Endothelial cell of umbilical vein (primary cell): ENCODE data around the gene FBXL14. TPM values are rescaled to one million over a fixed set of nuclear protein-coding genes. Genes with fewer than 3 reads are reported as not detected.
A peak's percentile ranks its signal among the peaks of the same experiment; 100 is the strongest.

Experiments used
- BruUV-seq: library from RNA; stranded (reverse); fragments of 400-500 nt; replicated peaks from 2 replicates; lab custom pipeline; 2021; lab: Mats Ljungman, UMichigan
- CTCF ChIA-PET: fragments of 300-600, 350-600 bp; sonication (Branson Sonifier 250); formaldehyde crosslinking; loops from one replicate; lab custom pipeline; 2021; ENCODE audit warnings: antibody characterized with exemption, inconsistent platforms; lab: Charles Lee
- POLR2A ChIA-PET: fragments of 300-600, 350-600 bp; sonication (Branson Sonifier 250); formaldehyde crosslinking; loops from one replicate; lab custom pipeline; 2021; ENCODE audit warnings: antibody characterized with exemption, inconsistent platforms; lab: Charles Lee
- DNase-seq: peaks from one replicate; pipeline ENCODE4 v3.0.0-alpha.2; 2011; ENCODE audit warnings: low read depth, low spot score
- FAIRE-seq: peaks from 2 replicates; lab custom pipeline; 2011; peaks lifted over from hg19 to GRCh38; lab: Jason Lieb, UNC
- H2AFZ ChIP-seq: 2 replicates; pipeline ENCODE4 v1.6.0; 2012; ENCODE audit warnings: low read depth, low read length, control low read depth, inconsistent platforms
- H3K27ac ChIP-seq: 2 replicates; pipeline ENCODE4 v1.5.1; 2011; ENCODE audit warnings: low read depth, mild to moderate bottlenecking, control low read depth, low read length, moderate library complexity; ENCODE audit not compliant: insufficient read depth
- H3K27me3 ChIP-seq, 2 experiments: 2 replicates each; pipeline versions ENCODE4 v1.6.0 to v1.6.1; 2011; ENCODE audit warnings: low read length in 2 of 2, mixed read lengths in 1 of 2; ENCODE audit not compliant: control insufficient read depth in 2 of 2, insufficient read depth in 2 of 2
- H3K36me3 ChIP-seq, 2 experiments: 2 replicates in 1 of 2; 3 replicates in 1 of 2; pipeline ENCODE4 v1.5.1; 2011; ENCODE audit warnings: low read length in 2 of 2, mild to moderate bottlenecking in 1 of 2, moderate library complexity in 1 of 2; ENCODE audit not compliant: control insufficient read depth in 2 of 2, insufficient read depth in 2 of 2; ENCODE audit errors: extremely low read depth in 1 of 2
- H3K4me1 ChIP-seq: 3 replicates; pipeline ENCODE4 v1.5.1; 2011; ENCODE audit warnings: mild to moderate bottlenecking, low read length; ENCODE audit not compliant: control insufficient read depth, insufficient read depth; ENCODE audit errors: extremely low read depth
- H3K4me2 ChIP-seq: 2 replicates; pipeline ENCODE4 v1.6.1; 2011; ENCODE audit warnings: low read length, control low read depth, mixed read lengths; ENCODE audit not compliant: insufficient read depth
- H3K4me3 ChIP-seq, 3 experiments: fragments of 200-600 bp in 1 of 3; sonication (generic), shearing (Covaris generic) in 1 of 3; replicated peaks in 1 of 3; 2 replicates each; pipeline ENCODE4 v1.5.1; 2011 to 2016; ENCODE audit warnings: control low read depth in 3 of 3, low read length in 3 of 3, mild to moderate bottlenecking in 2 of 3, inconsistent platforms in 1 of 3, low read depth in 1 of 3, moderate library complexity in 1 of 3; ENCODE audit not compliant: insufficient read depth in 1 of 3
- H3K79me2 ChIP-seq: 2 replicates; pipeline ENCODE4 v1.6.0; 2012; ENCODE audit warnings: low read length, inconsistent platforms; ENCODE audit not compliant: control insufficient read depth, insufficient read depth
- H3K9ac ChIP-seq: replicated peaks from 2 replicates; pipeline ENCODE3; 2011; ENCODE audit warnings: low read length, control low read depth; ENCODE audit not compliant: insufficient read depth; ENCODE audit errors: extremely low read depth
- H3K9me1 ChIP-seq: replicated peaks from 3 replicates; pipeline ENCODE4 v1.6.0; 2011; ENCODE audit warnings: mild to moderate bottlenecking, low read length; ENCODE audit not compliant: control insufficient read depth, insufficient read depth; ENCODE audit errors: extremely low read depth
- H3K9me3 ChIP-seq: replicated peaks from 2 replicates; pipeline ENCODE4 v1.5.1; 2012; ENCODE audit warnings: low read length, inconsistent platforms; ENCODE audit not compliant: control insufficient read depth, insufficient read depth
- H4K20me1 ChIP-seq: replicated peaks from 2 replicates; pipeline ENCODE3; 2011; ENCODE audit warnings: mild to moderate bottlenecking, low read length; ENCODE audit not compliant: control insufficient read depth, insufficient read depth; ENCODE audit errors: extremely low read depth
- EZH2 ChIP-seq: IDR thresholded peaks from 2 replicates; pipeline ENCODE4 v1.6.1; 2012; ENCODE audit warnings: borderline replicate concordance, low read depth, mild to moderate bottlenecking, moderate library complexity, low read length, inconsistent platforms; ENCODE audit not compliant: severe bottlenecking
- FOS ChIP-seq: IDR thresholded peaks from 2 replicates; pipeline ENCODE4 v1.6.1; 2011; ENCODE audit warnings: mild to moderate bottlenecking, low read length, moderate library complexity, borderline replicate concordance; ENCODE audit not compliant: insufficient read depth
- GATA2 ChIP-seq: IDR thresholded peaks from 2 replicates; pipeline ENCODE4 v1.7.0; 2011; ENCODE audit warnings: low read depth, mild to moderate bottlenecking, moderate library complexity, mixed read lengths, low read length; ENCODE audit not compliant: insufficient read length, insufficient read depth
- JUN ChIP-seq: IDR thresholded peaks from 2 replicates; pipeline ENCODE4 v1.6.1; 2011; ENCODE audit warnings: borderline replicate concordance, low read depth; ENCODE audit not compliant: insufficient read length, insufficient read depth
- MYC ChIP-seq: IDR thresholded peaks from one replicate; pipeline ENCODE4 v1.6.1; 2011; ENCODE audit warnings: mild to moderate bottlenecking, low read depth, low read length
- POLR2A ChIP-seq: IDR thresholded peaks from 2 replicates; pipeline ENCODE4 v1.6.1; 2012; ENCODE audit warnings: low read depth, mild to moderate bottlenecking, control low read depth, low read length
- POLR2AphosphoS5 ChIP-seq: IDR thresholded peaks from 2 replicates; pipeline ENCODE4 v1.6.1; 2012; ENCODE audit warnings: low read depth, mild to moderate bottlenecking, control low read depth, low read length, moderate library complexity; ENCODE audit not compliant: insufficient read depth
- dilution Hi-C: fragments of 300-500 bp; cut with MboI; formaldehyde crosslinking; loops from one replicate; pipeline ENCODE4 v1.15.0; 2019; ENCODE audit warnings: low sequenced_read_pairs; ENCODE audit not compliant: extremely low pct_ligation_motif_present
- intact Hi-C: fragments of 100-400 bp; cut with micrococcal nuclease; formaldehyde crosslinking; loops from one replicate; pipeline ENCODE4 v1.10.0; 2022
- polyA plus RNA-seq, 4 experiments: library from polyadenylated mRNA; depleted of rRNA in 3 of 4; stranded (reverse) in 3 of 4; unstranded in 1 of 4; fragments of >200 nt; gene quantifications; 2 replicates each; pipeline versions ENCODE4 v1.2.1 to v1.2.3, GENCODE V29; 2011 to 2012; ENCODE audit warnings: missing spikeins in 1 of 4
- total RNA-seq: library from RNA; stranded (reverse); gene quantifications from 2 replicates; pipeline ENCODE4 v1.2.3, GENCODE V29; 2021
- TF ChIP-seq, protein P1 (sequence below), 2 donors: IDR thresholded peaks; 1 replicate in 1 of 2; 2 replicates in 1 of 2; pipeline ENCODE4 v1.5.1; 2011; ENCODE audit warnings: low read length in 2 of 2, mild to moderate bottlenecking in 2 of 2, moderate library complexity in 2 of 2, control low read depth in 1 of 2, inconsistent platforms in 1 of 2, low read depth in 1 of 2; ENCODE audit not compliant: insufficient read depth in 1 of 2; ENCODE audit errors: extremely low read depth in 1 of 2
- TF ChIP-seq, protein P2 (sequence below): IDR thresholded peaks from 2 replicates; pipeline ENCODE4 v1.6.1; 2011; ENCODE audit not compliant: insufficient read depth, insufficient read length

The FBXL14 gene
- total and polyA plus RNA-seq, 2 donors (not counting 3 experiments of a cell fraction or from before 2014, with no cell fraction given), result 11.3 to 15.7 TPM

DNA sequence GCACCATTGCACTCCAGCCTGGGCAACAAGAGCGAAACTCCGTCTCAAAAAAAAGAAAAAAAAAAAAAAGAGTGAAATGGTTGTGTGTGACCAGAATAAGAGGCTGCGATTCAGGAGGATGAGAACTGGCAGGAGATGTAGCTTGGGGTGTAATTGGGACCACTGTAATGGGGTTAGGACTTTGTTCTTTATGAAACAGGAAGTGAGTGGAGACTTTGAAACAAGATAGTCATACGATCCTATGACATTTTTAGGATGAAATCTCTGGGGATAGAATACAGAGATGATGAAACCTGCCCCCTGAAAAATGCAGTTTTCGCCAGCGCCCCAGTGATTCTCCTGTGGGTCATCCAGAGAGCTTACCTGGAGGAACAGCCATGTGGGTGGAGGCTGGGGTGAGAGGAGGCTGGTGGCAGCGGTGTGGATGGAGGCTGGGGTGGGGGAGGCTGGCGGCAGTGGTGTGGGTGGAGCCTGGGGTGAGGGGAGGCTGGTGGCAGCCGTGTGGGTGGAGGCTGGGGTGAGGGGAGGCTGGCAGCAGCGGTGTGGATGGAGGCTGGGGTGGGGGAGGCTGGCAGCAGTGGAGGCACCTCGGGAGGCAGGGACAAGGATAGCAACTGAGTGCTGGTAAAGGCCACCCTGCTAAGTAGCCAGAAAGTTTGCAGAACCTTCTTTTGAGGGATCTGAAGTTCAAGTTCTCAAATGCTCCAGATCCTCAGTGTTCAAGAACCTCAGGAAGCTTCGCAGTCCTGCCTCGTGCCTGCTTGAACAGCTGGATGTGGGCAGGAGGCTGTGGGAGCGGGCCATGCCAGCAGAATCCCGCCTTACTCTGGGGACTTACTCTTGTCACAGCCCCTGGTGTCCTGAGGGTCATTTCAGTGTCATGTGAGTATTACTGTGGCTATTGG, 20.2 kb downstream of the FBXL14 start:
- Histone ChIP-seq H3K79me2 (no peaks in the 10 kb centered on the region), H3K4me3 (no peak overlapping the region), H3K36me3 (no peaks in the 10 kb centered on the region), H3K27me3 (peaks cover 16 to 29% of the 10 kb centered on the region in 2 experiments), H3K9me1 (no peaks in the 10 kb centered on the region), H4K20me1 (no peaks in the 10 kb centered on the region), H3K9me3 (no peaks in the 10 kb centered on the region), H3K4me1 (peaks cover 4% of the 10 kb centered on the region), H2AFZ (no peak overlapping the region), H3K9ac (no peak overlapping the region), H3K4me2 (no peak overlapping the region), H3K27ac (no peak overlapping the region)
- intact Hi-C loops (no loop called here), dilution Hi-C loops (loop anchor here (25.0 kb wide), 1 partner anchor 462 kb away; no protein-coding TSS in a partner anchor)
- TF ChIP-seq MYC (no peak), POLR2A (no peak), JUN (no peak), GATA2 (no peak), POLR2AphosphoS5 (no peak), FOS (no peak), EZH2 (no peak)
- TF ChIP-seq, protein P1, sequence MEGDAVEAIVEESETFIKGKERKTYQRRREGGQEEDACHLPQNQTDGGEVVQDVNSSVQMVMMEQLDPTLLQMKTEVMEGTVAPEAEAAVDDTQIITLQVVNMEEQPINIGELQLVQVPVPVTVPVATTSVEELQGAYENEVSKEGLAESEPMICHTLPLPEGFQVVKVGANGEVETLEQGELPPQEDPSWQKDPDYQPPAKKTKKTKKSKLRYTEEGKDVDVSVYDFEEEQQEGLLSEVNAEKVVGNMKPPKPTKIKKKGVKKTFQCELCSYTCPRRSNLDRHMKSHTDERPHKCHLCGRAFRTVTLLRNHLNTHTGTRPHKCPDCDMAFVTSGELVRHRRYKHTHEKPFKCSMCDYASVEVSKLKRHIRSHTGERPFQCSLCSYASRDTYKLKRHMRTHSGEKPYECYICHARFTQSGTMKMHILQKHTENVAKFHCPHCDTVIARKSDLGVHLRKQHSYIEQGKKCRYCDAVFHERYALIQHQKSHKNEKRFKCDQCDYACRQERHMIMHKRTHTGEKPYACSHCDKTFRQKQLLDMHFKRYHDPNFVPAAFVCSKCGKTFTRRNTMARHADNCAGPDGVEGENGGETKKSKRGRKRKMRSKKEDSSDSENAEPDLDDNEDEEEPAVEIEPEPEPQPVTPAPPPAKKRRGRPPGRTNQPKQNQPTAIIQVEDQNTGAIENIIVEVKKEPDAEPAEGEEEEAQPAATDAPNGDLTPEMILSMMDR (IDR thresholded peaks at IDR 0.05; ENCODE audit: extremely low read depth in 1 of 2, insufficient read depth in 1 of 2, low read depth in 1 of 2, low read length in 2 of 2), result no peak
- TF ChIP-seq, protein P2, sequence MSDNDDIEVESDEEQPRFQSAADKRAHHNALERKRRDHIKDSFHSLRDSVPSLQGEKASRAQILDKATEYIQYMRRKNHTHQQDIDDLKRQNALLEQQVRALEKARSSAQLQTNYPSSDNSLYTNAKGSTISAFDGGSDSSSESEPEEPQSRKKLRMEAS, result no peak
- ChIA-PET CTCF (interaction anchor here (0.6 to 12.7 kb wide), 6 partner anchors 9 to 498 kb away, joined by 3 to 469 read pairs (median 6); partner anchors contain the start of gene FBXL14), POLR2A (interaction anchor here (0.7 kb wide), 1 partner anchor 9 kb away, joined by 4 read pairs; no protein-coding TSS in a partner anchor)
- no TSS peak for BruUV-seq
- no peak for DNase-seq
- peak; percentile 40 for FAIRE-seq
